Measurements from ENCODE around the gene UBXN6. TPM values are rescaled to one million over a fixed set of nuclear protein-coding genes. Genes with fewer than 3 reads are reported as not detected.

Gene UBXN6
- total RNA-seq, 1 experiment from 2014 or later, result 34.1 TPM

GRCh38 chr19:4423416-4424126, 34.0 kb downstream of the UBXN6 start:
- H3K18ac ChIP-seq (ENCODE audit: insufficient read length, low read depth, low read length), result no peak overlapping the region
- H3K27me3 Mint-ChIP-seq (ENCODE audit: low read depth), result no peaks in the 10 kb centered on the region
- H2BK12ac ChIP-seq (ENCODE audit: insufficient read length, low read depth, low read length), result no peak overlapping the region
- no peak overlapping the region for H2BK15ac ChIP-seq (ENCODE audit: low read depth, low read length)
- H3K14ac ChIP-seq (ENCODE audit: insufficient read depth, low read length), result no peak overlapping the region
- H3K27me3 ChIP-seq (ENCODE audit: insufficient read depth, low read length), result no peaks in the 10 kb centered on the region
- H3K23ac ChIP-seq (ENCODE audit: insufficient read length, low read depth, low read length), result no peak overlapping the region
- peaks cover 34 to 81% (median 50%) of the 10 kb centered on the region in 3 experiments for H3K36me3 Mint-ChIP-seq (ENCODE audit: insufficient read depth in 1 of 3, low read depth in 3 of 3)
- no peak overlapping the region for H3K4me2 ChIP-seq (ENCODE audit: insufficient read depth, insufficient read length, low read length)
- H2BK20ac ChIP-seq (ENCODE audit: low read depth, low read length, poor library complexity, severe bottlenecking), result no peak overlapping the region
- peak overlapping the region in 1 of 3 experiments; percentile 27; a peak in 1 of 7 replicates for H3K27ac Mint-ChIP-seq
- no peak overlapping the region for H2BK120ac ChIP-seq (ENCODE audit: low read depth, low read length, poor library complexity, severe bottlenecking)
- DNase-seq, result no peak
- H3K9ac ChIP-seq (ENCODE audit: extremely low read depth, insufficient read length, low read length), result no peak overlapping the region
- H4K8ac ChIP-seq (replicated peaks; ENCODE audit: insufficient read length, low read depth, low read length), result no peak overlapping the region
- no peaks in the 10 kb centered on the region for H4K20me1 ChIP-seq (ENCODE audit: control insufficient read depth, insufficient read depth, insufficient read length)
- no peak overlapping the region for H3K27ac ChIP-seq (ENCODE audit: insufficient read length, low read depth, low read length)
- no peak overlapping the region for H2AFZ ChIP-seq (ENCODE audit: low read length)
- H4K5ac ChIP-seq (ENCODE audit: insufficient read length, low read depth, low read length), result no peak overlapping the region
- H3K9me3 ChIP-seq (ENCODE audit: control insufficient read depth, low read depth, low read length), result no peaks in the 10 kb centered on the region
- H3T11ph ChIP-seq (ENCODE audit: low read length), result no peak overlapping the region
- no peak for TF ChIP-seq CTCF (conservative IDR thresholded peaks at IDR 0.05)
- no peak overlapping the region for H2AK5ac ChIP-seq (ENCODE audit: insufficient read length, low read length)
- H3K79me2 ChIP-seq (ENCODE audit: insufficient read depth, low read length), result no peaks in the 10 kb centered on the region
- no peaks in the 10 kb centered on the region for H3K9me3 Mint-ChIP-seq
- peaks cover 21% of the 10 kb centered on the region for H3K79me1 ChIP-seq (ENCODE audit: insufficient read depth, low read depth, low read length, poor library complexity, severe bottlenecking)
- no peaks in the 10 kb centered on the region for H3K23me2 ChIP-seq (ENCODE audit: insufficient read length, low read depth, low read length, poor library complexity, severe bottlenecking)
- no peak overlapping the region for H2BK5ac ChIP-seq (ENCODE audit: insufficient read length, low read length)
- H3K4ac ChIP-seq (ENCODE audit: low read depth, low read length), result no peak overlapping the region
- H3K4me1 ChIP-seq (ENCODE audit: insufficient read depth, low read length), result no peaks in the 10 kb centered on the region
- no peaks in the 10 kb centered on the region for H3K4me1 Mint-ChIP-seq
- no peak overlapping the region for H4K91ac ChIP-seq (ENCODE audit: insufficient read length, low read depth, low read length)
- no CpG with 5 or more reads among the region's 16 CpGs for WGBS (ENCODE audit: extremely low coverage, insufficient read length, low lambda C conversion rate)
- H3K56ac ChIP-seq (ENCODE audit: insufficient read length, low read depth, low read length), result no peak overlapping the region
- H3K4me3 Mint-ChIP-seq, result no peak overlapping the region

All from H9 (cell line).